Measurements from ENCODE around the gene OPRM1.
"Not testable (repeated sequence)": the region's sequence is repeated elsewhere in the genome, so short reads cannot be mapped to it uniquely, and the experiment has no call there.

Gene OPRM1

DNA sequence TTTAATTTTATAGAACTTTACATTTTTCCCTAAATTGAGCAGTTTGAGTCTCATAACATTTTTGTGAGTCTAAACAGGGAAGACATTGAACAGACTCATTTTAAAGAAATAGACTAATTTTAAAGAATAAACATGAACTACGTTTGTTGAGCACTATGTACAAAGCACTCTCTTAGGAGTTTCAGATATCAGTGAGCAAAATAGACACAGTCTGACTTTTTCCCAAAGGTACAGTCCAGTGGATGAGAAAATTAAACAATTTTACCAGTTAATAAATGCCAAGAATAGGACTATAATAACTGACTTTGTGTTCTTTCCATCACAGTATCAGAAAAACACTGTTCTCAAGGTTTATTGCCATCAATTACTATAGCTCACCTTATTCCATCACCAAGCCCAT, 18.1 kb downstream of the OPRM1 start:
- Histone ChIP-seq H3K4me1 (ENCODE audit: insufficient read depth, insufficient read length) (no peaks in the 10 kb centered on the region), H3K4me3 (ENCODE audit: insufficient read length, low read depth) (no peak overlapping the region), H3K9me3 (ENCODE audit: insufficient read depth, low read length) (no peaks in the 10 kb centered on the region), H3K36me3 (ENCODE audit: insufficient read depth, insufficient read length, low read length) (no peaks in the 10 kb centered on the region), H3K9ac (ENCODE audit: insufficient read length, low read depth) (no peak overlapping the region), H3K27me3 (ENCODE audit: insufficient read depth, insufficient read length) (no peaks in the 10 kb centered on the region)
- TF ChIP-seq SUZ12 (IDR thresholded peaks at IDR 0.05; ENCODE audit: extremely low read depth, insufficient read depth, insufficient read length) (no peak), ZNF274 (IDR thresholded peaks at IDR 0.05; ENCODE audit: low read depth, low read length) (no peak)
- no peak for DNase-seq (ENCODE audit: low read depth, low spot score)

DNA sequence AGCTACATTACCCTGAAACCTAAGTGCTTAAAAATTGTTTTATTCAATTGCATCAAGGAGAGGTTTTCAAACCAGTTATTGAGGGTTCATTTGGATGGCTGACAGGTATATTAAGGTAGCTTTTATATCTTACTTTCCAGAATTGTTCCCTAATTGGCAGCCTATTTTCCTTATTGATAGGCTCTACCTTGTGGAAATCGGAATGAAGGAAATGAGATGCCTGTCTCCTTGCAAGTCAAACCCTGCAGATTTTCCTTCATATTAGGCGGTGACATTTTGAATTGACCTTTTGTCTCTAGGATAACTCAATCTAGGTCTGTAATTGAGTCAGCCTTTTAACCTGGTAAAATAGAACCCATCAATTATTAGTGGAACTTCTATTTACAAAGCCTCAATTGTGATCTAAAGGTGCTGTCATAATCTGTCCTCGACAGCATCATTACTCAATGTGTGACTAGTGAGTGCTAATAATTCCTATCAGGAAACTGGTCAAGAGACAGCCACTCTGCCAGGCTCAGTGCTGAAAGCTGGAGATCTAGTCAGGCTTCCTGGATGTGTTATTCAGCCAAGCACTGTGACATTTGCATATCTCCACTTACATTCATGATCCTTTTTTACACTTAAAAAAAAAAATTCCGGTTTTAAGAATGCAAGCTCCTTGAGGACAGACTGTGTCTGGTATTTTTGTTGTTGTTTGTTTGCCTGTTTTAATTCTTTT, 20.1 kb downstream of the OPRM1 start:
- no peaks in the 10 kb centered on the region for H3K9me3 ChIP-seq (ENCODE audit: insufficient read depth, low read length)
- no peaks in the 10 kb centered on the region for H3K4me1 ChIP-seq (ENCODE audit: insufficient read depth, insufficient read length)
- no peaks in the 10 kb centered on the region for H3K27me3 ChIP-seq (ENCODE audit: insufficient read depth, insufficient read length)
- H3K9ac ChIP-seq (ENCODE audit: insufficient read length, low read depth) = no peak overlapping the region
- H3K36me3 ChIP-seq (ENCODE audit: insufficient read depth, insufficient read length, low read length) = no peaks in the 10 kb centered on the region
- no peak for TF ChIP-seq ZNF274 (IDR thresholded peaks at IDR 0.05; ENCODE audit: low read depth, low read length)
- no peak for TF ChIP-seq SUZ12 (IDR thresholded peaks at IDR 0.05; ENCODE audit: extremely low read depth, insufficient read depth, insufficient read length)
- no peak overlapping the region for H3K4me3 ChIP-seq (ENCODE audit: insufficient read length, low read depth)
- DNase-seq (ENCODE audit: low read depth, low spot score) = no peak

DNA sequence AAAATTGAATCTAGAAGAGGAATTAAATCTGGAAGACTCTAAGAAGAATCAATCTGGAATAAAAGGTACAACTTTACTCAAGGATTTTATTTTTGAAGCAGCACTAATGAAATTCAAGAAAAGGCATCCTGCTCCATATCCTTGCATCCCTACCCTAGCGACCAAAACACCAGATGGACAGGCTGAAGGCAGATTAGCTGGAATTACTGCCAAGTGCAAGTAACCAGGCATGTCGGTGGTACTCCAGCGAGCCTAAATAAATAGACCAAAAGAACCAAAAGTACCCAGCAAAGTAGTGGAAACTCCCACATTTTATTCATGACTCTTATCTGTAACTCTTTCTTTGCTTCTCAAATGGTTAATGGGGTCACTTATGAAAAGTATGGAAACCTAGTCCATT, 21.0 kb downstream of the OPRM1 start:
- H3K9ac ChIP-seq (ENCODE audit: insufficient read length, low read depth) = no peak overlapping the region
- H3K9me3 ChIP-seq (ENCODE audit: insufficient read depth, low read length) = no peaks in the 10 kb centered on the region
- no peak for DNase-seq (ENCODE audit: low read depth, low spot score)
- no peak for TF ChIP-seq ZNF274 (IDR thresholded peaks at IDR 0.05; ENCODE audit: low read depth, low read length)
- TF ChIP-seq YY1 (IDR thresholded peaks at IDR 0.05; ENCODE audit: insufficient read depth, insufficient read length) = no peak
- TF ChIP-seq SUZ12 (IDR thresholded peaks at IDR 0.05; ENCODE audit: extremely low read depth, insufficient read depth, insufficient read length) = no peak
- H3K4me1 ChIP-seq (ENCODE audit: insufficient read depth, insufficient read length) = no peaks in the 10 kb centered on the region
- no peaks in the 10 kb centered on the region for H3K27me3 ChIP-seq (ENCODE audit: insufficient read depth, insufficient read length)
- H3K36me3 ChIP-seq (ENCODE audit: insufficient read depth, insufficient read length, low read length) = no peaks in the 10 kb centered on the region
- H3K4me3 ChIP-seq (ENCODE audit: insufficient read length, low read depth) = no peak overlapping the region

DNA sequence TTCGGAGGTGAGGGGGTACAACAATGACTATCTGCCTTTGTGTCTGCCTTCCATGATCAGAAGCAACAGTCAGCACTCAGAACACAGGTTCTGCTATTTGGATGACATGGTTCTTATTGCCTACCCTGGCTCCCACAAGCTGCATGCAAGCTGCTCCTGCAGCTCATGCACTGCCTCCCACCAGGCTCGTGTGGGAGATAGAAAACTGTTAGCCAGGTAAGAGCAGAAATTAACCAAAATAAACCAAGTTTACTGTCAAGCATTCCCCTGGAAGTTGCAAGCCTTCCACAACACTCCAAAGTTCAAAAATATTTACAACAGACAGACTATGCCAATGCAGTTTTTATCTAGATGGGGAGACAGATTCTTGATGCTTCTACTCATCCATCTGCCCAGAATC, 31.0 kb downstream of the OPRM1 start:
- no peak overlapping the region for H3K9ac ChIP-seq (ENCODE audit: insufficient read length, low read depth)
- H3K36me3 ChIP-seq (ENCODE audit: insufficient read depth, insufficient read length, low read length) = no peaks in the 10 kb centered on the region
- DNase-seq (ENCODE audit: low read depth, low spot score) = no peak
- H3K9me3 ChIP-seq (ENCODE audit: insufficient read depth, low read length) = no peaks in the 10 kb centered on the region
- TF ChIP-seq YY1 (IDR thresholded peaks at IDR 0.05; ENCODE audit: insufficient read depth, insufficient read length) (no peak), ZNF274 (IDR thresholded peaks at IDR 0.05; ENCODE audit: low read depth, low read length) (no peak), SUZ12 (IDR thresholded peaks at IDR 0.05; ENCODE audit: extremely low read depth, insufficient read depth, insufficient read length) (no peak)
- H3K27me3 ChIP-seq (ENCODE audit: insufficient read depth, insufficient read length) = no peaks in the 10 kb centered on the region
- H3K4me1 ChIP-seq (ENCODE audit: insufficient read depth, insufficient read length) = no peaks in the 10 kb centered on the region
- no peak overlapping the region for H3K4me3 ChIP-seq (ENCODE audit: insufficient read length, low read depth)

DNA sequence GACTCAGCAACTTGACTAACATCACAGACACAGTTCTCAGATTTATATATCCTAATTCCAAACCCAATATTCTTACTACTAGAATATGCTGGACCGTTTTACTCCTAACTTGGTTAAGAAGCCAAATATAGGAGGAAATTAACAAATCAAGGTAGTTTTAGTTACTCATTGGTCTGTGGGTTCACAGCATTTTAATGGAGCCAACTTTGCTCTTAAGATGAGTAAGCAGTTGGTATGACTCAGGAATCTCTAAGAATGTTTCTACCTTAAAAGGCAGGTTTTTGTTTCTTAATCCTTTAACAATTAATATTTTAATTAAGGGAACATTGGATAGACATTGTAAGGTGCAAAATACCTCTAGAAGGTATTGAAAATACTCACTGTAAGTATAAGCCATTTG, 31.6 kb downstream of the OPRM1 start:
- TF ChIP-seq YY1 (IDR thresholded peaks at IDR 0.05; ENCODE audit: insufficient read depth, insufficient read length) = no peak
- H3K4me1 ChIP-seq (ENCODE audit: insufficient read depth, insufficient read length) = no peaks in the 10 kb centered on the region
- H3K9me3 ChIP-seq (ENCODE audit: insufficient read depth, low read length) = no peaks in the 10 kb centered on the region
- no peak for DNase-seq (ENCODE audit: low read depth, low spot score)
- no peaks in the 10 kb centered on the region for H3K27me3 ChIP-seq (ENCODE audit: insufficient read depth, insufficient read length)
- no peak overlapping the region for H3K9ac ChIP-seq (ENCODE audit: insufficient read length, low read depth)
- no peaks in the 10 kb centered on the region for H3K36me3 ChIP-seq (ENCODE audit: insufficient read depth, insufficient read length, low read length)
- H3K4me3 ChIP-seq (ENCODE audit: insufficient read length, low read depth) = no peak overlapping the region

DNA sequence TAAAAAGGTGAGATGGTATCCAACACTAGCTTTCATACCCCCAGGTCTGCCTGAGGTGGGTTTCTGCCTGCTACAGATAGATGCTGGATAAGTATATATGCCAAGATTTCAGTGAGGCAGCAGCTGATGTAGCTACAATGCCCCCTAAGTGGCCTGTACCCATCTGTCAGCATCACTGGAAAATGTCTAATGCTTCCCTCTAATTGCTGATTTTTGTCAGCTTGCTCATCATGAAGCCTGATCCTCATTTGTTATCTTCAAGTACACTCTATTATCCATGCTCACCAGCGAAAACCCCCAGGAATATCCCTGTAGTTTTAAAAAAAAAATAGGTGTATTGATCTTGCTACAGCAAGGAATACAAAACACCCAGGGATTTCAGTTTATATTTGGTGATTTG, 32.2 kb downstream of the OPRM1 start:
- TF ChIP-seq YY1 (IDR thresholded peaks at IDR 0.05; ENCODE audit: insufficient read depth, insufficient read length) = no peak
- TF ChIP-seq SUZ12 (IDR thresholded peaks at IDR 0.05; ENCODE audit: extremely low read depth, insufficient read depth, insufficient read length) = no peak
- TF ChIP-seq ZNF274 (IDR thresholded peaks at IDR 0.05; ENCODE audit: low read depth, low read length) = no peak

DNA sequence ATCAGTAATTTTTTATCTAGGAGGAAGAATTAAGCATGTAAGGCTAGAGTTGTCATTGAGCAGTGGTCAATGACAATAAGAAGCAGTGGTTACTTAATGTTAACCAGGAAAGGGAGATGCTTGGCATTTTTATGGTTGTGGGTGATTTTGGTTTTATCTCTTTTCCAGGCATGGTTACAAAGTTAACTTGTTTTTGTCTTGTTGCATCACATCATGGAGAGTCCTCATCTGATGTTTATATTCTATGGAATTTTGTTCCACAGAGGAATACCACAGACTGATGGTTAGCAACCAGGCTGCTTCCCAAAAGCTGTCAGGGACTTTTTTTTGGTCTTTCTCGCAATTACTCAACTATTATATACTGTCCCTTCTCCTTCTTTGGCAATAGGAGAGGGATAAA, 32.7 kb downstream of the OPRM1 start:
- H3K4me1 ChIP-seq (ENCODE audit: insufficient read depth, insufficient read length) = no peaks in the 10 kb centered on the region
- no peaks in the 10 kb centered on the region for H3K36me3 ChIP-seq (ENCODE audit: insufficient read depth, insufficient read length, low read length)
- no peaks in the 10 kb centered on the region for H3K27me3 ChIP-seq (ENCODE audit: insufficient read depth, insufficient read length)
- no peak overlapping the region for H3K4me3 ChIP-seq (ENCODE audit: insufficient read length, low read depth)
- H3K9ac ChIP-seq (ENCODE audit: insufficient read length, low read depth) = no peak overlapping the region
- DNase-seq (ENCODE audit: low read depth, low spot score) = no peak
- no peak for TF ChIP-seq ZNF274 (IDR thresholded peaks at IDR 0.05; ENCODE audit: low read depth, low read length)
- no peak for TF ChIP-seq YY1 (IDR thresholded peaks at IDR 0.05; ENCODE audit: insufficient read depth, insufficient read length)
- no peak for TF ChIP-seq SUZ12 (IDR thresholded peaks at IDR 0.05; ENCODE audit: extremely low read depth, insufficient read depth, insufficient read length)
- H3K9me3 ChIP-seq (ENCODE audit: insufficient read depth, low read length) = no peaks in the 10 kb centered on the region

More for the DNA sequence above, 32.2 kb downstream of the OPRM1 start:
- no peak overlapping the region for H3K9ac ChIP-seq (ENCODE audit: insufficient read length, low read depth)
- no peak for DNase-seq (ENCODE audit: low read depth, low spot score)
- no peaks in the 10 kb centered on the region for H3K4me1 ChIP-seq (ENCODE audit: insufficient read depth, insufficient read length)
- no peaks in the 10 kb centered on the region for H3K9me3 ChIP-seq (ENCODE audit: insufficient read depth, low read length)
- no peak overlapping the region for H3K4me3 ChIP-seq (ENCODE audit: insufficient read length, low read depth)
- no peaks in the 10 kb centered on the region for H3K27me3 ChIP-seq (ENCODE audit: insufficient read depth, insufficient read length)
- H3K36me3 ChIP-seq (ENCODE audit: insufficient read depth, insufficient read length, low read length) = no peaks in the 10 kb centered on the region

DNA sequence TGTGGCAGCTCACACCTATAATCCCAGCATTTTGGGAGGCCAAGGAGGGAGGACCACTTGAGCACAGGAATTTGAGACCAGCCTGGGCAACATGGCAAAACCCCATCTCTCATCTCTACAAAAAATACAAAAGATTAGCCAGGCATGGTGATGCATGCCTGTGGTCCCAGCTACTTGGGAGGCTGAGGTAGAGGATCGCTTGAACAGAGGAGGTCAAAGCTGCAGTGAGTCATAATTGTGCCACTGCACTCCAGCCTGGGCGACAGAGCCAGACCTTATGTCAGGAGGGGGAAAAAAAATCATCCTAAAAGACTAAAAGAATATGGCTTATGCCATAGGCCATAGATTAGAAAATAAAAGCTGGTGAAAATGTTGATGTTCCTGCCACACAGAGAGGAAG, 39.6 kb downstream of the OPRM1 start:
- not testable (repeated sequence) for H3K36me3 ChIP-seq (ENCODE audit: insufficient read depth, insufficient read length, low read length); H3K4me3 ChIP-seq (ENCODE audit: insufficient read length, low read depth); H3K9ac ChIP-seq (ENCODE audit: insufficient read length, low read depth); H3K27me3 ChIP-seq (ENCODE audit: insufficient read depth, insufficient read length); H3K9me3 ChIP-seq (ENCODE audit: insufficient read depth, low read length); DNase-seq (ENCODE audit: low read depth, low spot score); H3K4me1 ChIP-seq (ENCODE audit: insufficient read depth, insufficient read length)

Data from NT2/D1 (cell line).